SKM-1 treated with dmso at 0.1 percent for 144 hours (cell line): Measurements from ENCODE around the gene MRTFA.
"Not testable (repeated sequence)": the region's sequence is repeated elsewhere in the genome, so short reads cannot be mapped to it uniquely, and the experiment has no call there.

Experiments
- DNase-seq: peaks from one replicate; lab custom pipeline; 2025; ENCODE audit not compliant: unreplicated experiment; lab: John Stamatoyannopoulos, UW

MRTFA gene

DNA sequence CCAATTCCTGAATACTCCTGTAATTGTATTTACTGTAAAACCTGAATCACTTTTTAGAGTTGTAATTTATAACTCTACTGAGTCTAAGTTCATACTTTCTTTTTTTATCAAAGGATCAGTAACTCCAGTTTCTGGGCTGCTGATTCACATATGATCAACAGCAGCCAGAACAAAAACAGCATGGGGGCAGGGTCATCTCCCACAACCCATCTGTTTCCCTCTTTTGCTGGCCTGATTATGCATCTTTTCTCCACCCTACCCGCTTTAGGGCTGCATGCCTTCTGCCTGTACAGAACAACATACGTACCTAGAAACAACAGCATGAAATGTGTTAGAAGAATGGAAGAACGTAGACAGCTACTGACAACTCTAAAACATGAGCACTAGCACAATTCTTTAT, 76.0 kb downstream of the MRTFA start:
- DNase-seq, result no peak

DNA sequence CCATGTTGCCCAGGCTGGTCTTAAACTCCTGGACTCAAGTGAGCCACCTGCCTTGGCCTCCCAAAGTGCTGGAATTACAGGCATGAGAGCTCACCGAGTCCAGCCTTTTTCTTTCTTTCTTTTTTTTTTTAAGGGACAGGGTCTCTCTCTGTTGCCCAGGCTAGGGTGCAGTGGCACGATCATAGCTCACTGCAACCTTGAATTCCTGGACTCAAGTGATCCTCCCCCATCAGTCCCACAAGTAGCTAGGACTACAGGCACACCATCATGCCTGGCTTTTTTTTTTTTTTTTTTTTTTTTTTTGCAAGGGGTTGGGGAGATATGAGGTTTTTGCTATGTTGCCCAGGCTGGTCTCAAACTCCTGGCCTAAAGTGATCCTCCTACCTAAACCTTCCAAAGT, 78.5 kb downstream of the MRTFA start:
- DNase-seq, result no peak

DNA sequence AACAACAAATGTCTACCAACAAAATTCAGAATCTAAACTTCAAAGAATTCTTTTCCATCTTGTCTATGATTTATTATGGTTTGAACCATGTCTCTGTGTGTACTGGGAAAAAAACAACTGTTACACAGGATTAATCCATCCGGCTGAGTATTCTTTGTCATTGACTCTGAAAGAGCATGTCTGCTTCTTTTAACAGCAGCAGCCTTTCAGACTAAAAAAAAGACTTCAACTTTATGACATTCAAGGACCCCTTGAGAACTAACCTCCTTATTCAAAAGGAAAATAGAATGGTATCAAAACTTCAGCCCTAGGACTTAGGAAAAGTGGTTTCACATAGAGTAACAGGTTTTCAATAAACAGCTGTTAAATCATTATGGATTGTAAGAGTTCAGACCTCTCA, 79.9 kb downstream of the MRTFA start:
- DNase-seq, result no peak

DNA sequence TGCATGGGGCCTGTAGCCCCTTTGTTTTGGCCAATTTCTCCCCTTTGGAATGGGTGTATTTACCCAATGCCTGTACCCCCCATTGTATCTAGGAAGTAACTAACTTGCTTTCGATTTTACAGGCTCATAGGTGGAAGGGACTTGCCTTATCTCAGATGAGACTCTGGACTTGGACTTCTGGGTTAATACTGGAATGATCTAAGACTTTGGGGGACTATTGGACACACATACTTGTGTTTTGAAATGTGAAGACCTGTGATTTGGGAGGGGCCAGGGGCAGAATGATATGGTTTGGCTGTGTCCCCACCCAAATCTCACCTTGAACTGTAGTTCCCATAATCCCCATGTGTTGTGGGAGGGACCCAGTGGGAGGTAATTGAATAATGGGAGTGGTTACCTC, 82.5 kb downstream of the MRTFA start:
- DNase-seq, result not testable (repeated sequence)

DNA sequence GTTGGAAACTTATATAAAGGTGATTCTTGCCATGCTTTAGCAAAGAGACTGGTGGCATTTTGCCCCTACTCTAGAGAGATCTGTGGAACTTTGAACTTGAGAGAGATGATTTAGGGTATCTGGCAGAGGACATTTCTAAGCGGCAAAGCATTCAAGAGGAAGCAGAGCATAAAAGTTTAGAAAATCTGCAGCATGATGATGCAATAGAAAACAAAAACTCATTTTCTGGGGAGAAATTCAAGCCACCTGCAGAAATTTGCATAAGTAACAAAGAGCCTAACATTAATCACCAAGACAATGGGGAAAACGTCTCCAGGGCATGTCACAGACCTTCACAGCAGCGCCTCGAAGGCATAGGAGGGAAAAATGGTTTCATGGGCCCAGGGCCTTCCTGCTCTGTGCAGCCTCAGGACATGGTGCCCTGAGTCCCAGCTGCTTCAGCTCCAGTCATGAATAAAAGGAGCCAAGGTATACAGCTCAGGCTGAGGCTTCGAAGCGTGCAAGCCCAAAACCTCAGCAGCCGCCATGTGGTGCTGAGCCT, 83.4 kb downstream of the MRTFA start:
- DNase-seq, result no peak

DNA sequence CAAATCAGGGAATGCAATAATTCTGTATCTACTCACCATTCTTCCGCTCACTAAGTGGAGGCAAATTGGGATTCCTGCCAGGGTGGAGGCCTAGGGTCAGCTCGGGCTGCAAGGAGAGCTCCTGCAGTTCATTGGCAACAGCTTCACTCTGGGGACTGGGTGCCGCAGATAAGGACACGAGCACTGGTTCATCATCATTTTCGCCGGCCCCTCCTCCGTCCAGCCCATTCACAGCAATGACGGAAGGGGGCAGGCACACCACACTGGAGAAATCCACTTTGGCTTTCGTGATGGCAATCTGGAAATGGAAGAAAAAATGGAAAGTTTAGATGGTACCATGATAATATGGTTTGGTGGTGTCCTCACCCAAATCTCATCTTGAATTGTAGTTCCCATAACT, 84.4 kb downstream of the MRTFA start:
- DNase-seq, result no peak

DNA sequence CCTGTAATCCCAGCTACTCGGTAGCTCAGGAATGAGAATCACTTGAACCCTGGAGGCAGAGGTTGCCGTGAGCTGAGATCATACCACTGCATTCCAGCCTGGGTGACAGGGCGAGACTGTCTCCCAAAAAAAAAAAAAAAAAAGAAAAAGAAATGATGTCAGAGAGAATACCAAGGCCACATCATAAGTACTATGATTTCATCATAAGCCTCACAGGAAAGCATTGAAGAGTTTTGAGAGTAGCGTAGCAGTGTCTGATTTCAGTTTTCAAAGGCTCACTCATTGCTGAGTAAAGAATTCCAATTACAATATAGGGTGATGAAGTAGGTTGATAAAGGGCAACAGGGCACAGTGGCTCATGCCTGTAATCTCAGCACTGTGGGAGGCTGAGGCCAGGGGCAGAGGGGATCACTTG, 88.8 kb downstream of the MRTFA start:
- no peak for DNase-seq

DNA sequence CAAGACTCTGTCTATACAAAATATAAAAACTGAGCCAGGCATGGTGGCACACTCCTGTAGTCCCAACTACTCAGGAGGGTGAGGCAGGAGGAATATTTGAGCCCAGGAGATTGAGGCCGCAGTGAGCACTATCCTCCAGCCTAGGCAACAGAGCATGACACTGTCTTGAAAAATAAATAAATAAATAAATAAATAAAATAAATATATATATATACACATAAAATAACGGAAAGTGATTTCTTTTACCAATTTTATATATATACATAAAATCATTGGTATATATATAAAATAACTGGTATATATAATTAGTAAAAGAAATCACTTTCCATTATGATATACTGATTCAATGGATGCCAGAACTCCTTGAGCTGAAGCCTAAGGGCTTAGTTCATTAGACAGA, 91.8 kb downstream of the MRTFA start:
- no peak for DNase-seq

DNA sequence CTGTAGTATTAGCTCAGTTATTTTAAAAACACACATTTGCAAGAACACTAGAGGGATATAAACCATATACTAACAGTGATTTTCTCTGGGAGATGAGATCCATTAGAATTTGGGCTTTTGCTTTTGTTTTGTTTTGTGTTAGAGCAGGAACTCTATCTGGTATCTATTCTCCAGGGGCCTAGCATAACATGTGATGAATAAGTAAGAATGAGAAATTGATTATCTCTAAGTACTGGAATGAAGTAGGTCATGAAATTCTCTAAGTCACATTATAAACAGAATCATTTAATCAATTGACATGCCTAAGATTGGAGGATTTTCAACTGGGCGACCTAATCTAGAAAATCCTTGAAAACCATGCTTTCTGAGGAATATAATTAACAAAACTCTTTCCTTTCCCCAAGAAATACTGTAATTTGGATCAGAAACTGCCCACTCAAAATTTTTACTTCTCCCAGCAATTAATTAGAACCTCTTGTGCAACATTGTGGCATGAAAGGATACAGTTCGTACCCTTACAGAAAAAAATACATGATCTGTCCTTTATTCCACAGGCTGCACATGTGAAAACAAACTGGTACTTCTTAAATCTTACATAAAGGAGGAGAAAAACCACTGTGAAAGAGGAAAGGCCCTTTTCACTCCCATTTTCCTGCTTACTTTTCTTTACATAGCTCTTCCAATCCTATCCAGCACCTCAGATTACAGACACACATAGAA, 93.5 kb downstream of the MRTFA start:
- no peak for DNase-seq

DNA sequence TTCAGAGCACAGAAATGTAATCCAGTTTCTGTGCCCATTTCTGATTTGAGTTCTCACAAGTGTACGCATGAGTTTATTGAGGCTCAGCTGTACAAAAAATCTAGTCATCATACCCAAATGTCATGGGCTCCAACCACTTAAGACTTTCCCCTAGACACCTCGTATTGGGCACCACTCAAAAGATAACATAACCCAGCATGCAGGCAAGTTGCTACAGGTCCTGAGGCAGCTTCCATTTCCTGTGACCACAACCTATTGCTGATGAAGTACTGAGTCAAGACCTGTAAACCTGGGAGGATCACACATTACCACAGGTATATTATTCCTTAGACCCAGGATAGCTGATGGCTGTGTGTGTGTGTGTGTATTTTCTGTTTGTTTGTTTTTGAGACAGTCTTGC, 95.2 kb downstream of the MRTFA start:
- no peak for DNase-seq

DNA sequence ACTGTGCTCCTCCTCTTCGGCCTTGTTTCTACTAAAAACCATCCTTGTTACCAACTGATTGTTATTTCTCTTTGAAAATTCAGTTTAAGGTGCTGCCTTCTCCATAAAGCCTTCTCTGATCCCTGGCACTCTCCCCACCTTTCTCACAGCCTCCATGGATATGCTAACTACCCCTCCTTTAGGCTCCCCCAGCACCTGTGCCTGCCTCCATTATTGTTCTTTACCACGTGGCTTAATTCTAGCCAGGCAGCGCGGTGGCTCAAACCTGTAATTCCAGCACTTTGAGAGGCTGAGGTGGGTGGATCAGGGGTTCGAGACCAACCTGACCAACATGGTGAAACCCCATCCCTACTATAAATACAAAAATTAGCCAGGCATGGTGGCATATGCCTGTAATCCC, 96.3 kb downstream of the MRTFA start:
- DNase-seq, result no peak

DNA sequence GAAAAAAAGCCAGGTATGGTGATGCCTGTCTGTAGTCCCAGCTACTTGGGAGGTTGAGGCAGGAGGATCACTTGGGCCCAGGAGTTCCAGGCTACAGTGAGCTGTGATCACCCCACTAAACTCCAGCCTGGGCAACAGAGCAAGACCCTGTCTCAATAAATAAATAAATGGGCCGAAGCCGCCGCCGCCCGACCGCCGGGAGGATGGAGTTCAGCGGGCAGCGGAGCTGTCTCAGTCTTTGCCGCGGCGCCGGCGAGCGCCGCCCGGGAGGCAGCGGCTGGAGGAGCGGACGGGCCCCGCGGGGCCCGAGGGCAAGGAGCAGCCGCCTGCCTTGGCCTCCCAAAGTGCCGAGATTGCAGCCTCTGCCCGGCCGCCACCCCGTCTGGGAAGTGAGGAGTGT, 100.4 kb downstream of the MRTFA start:
- DNase-seq, result not testable (repeated sequence)

DNA sequence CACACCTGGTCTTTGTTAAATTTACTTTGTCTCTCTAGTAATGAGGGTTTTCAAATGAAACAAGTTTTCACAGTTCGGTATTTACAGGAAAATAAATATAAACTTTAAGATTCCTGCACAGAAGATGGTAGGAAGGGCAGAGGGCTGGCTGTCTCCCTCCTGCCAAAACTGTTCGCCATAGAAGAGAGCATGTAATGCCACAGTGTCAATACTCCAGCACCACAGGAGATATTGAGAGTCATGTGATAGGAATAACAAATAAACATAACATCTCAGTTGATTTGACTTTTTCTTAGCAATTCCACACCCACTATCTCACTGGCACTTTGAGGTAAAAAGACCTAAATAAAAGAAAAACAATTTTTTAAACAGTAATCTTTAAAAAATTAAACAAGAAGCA, 100.9 kb downstream of the MRTFA start:
- no peak for DNase-seq

DNA sequence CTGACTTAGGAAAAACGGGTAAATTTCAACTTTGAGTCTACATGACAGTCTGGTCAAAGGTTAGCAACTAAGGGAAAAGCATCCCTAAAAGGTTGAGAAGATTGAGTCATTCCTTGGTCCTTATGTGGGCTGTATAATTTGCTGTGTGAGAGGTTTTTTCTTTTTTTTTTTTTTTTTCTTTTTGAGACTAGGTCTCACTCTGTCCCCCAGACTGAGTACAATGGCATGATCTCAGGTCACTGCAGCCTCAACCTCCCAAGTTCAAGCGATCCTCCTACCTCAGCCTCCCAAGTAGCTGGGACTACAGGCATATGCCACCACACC, 101.4 kb downstream of the MRTFA start:
- DNase-seq, result no peak

DNA sequence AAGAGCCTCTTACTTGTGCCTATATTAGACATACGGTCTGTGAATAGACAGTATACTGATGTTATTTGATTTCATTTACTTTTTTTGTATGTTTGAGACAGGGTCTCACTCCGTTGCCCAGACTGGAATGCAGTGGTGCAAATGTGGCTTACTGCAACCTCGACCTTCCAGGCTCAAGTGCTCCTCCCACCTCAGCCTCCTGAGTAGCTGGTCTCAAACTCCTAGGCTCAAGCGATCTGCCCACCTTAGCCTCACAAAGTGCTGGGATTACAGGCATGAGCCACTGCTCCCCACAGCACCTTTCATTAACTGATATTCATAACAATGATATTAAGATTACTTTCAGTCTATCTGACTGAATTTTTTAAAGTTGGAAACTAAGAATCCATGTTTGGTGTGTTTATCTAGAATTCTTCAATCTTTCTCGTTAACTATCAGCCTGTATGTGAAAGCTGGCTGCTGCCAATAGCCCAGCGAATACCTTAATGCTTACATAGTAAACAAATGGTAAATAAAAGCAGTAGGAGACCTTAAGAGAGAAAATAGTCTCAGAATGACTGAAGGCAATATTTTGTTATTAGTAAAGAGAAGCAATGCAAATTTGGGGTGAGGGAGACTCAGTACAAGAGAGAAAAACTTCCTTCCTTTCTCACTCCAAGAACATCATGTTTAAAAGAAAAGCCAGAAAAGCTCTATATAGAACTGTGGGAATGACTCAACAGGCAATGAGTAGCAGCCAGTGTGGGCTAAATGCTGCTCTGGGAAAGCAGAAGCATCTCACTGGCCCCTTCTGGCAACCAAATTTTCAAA, 101.9 kb downstream of the MRTFA start:
- peak; percentile 17 for DNase-seq

DNA sequence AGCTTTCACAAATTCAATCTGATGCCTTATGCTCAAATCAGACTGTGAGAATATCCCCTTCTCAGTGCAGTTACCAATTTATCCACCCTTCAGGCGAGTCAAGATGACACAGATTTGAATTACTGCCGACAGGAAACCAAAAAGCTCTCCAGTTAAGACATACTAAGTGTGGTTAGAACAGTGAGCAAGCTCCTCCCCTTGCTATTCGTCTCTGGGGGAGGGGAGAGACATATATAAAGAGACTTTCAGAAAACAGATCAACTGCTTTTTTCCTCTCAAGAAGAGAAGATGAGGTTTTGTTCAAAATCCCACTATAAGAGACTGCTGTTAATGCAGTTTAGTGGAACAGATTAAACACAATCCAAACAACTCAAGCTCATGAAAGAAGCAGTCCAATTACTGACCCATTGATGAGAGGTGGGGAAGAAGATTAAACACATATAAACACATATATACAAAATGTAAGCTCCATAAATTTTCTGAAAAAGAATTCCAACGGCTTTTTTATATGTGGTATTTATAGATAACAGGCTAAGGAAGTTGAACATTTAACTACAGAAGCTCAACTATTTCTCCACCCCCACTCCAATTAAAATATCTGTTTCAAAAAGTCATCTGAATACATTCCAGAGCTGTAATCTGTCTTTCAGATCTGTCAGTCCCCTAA, 102.7 kb downstream of the MRTFA start:
- peak; percentile 71 for DNase-seq

DNA sequence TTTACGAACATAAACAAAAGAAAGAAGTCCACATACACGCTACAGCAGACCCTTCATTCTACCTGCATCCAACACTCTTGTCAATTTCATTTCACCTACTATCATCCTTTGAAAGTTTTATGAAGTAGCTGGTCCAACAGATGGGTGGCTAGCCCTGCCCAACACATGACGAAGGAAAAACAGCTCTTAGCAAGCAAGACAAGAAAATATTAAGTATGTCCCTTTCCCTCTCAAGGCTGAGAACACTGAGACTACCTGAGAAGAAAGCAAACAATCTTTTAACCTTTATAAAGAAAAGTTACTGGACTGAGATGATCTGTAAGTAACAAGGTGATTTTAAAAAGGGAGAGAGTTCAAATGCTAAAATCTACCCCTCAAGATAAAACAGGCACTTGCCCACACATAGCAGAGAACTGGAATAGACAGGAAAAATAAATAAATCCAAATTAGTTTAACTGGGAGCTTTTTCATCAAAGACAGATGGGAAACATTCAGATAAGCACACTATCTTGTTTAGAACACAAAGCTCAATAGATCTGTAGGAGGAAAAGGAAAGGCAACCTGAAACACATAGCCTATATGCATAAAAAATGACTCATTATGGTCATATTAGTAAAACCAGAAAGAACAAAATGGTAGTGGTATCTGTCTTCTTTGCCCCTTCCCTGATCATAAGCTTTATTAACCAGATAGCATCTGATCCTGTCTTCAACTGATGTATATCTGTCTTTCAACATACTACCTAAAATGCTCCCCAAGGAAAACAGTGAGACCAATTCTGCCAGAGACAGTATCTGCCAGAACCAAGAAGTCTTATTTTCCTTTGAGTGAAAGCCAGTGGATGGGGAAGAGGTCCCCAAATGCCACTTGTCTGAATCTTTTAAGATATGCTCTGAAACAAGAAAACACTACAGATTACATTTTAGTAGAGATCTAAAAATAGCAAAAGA, 104.3 kb downstream of the MRTFA start:
- DNase-seq, result no peak

DNA sequence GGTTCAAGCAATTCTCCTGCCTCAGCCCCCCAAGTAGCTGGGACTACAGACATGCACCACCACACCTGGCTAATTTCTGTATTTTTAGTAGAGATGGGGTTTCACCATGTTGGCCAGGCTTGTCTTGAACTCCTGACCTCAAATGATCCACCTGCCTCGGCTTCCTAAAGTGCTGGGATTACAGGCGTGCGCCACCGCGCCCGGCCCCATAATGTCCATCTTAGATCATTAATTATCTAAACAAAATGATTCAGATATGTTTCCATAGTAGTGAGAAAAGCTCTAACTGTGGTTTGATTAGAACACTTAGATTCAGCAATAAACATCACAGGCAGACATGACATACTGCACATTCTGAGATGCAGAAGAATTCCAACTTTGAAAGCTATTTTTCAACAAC, 106.1 kb downstream of the MRTFA start:
- not testable (repeated sequence) for DNase-seq

DNA sequence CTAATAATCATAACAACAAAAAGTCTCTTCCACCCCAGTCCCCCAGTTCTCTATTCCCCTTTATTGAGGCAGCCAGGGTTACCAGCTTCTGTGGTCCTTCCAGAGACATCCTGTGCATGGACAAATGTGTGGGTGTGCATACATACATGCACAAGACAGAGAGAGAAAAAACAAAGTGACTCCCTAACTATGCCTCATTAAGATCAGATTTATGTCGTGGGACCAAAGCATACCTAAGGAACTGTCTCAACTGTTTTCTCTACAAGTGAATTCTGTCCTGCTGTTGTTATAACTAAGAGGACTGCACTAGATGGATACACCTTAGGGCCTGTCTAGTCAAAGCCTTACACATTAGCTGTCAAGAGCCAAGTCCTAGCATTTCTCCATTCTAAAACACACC, 106.7 kb downstream of the MRTFA start:
- DNase-seq, result no peak

DNA sequence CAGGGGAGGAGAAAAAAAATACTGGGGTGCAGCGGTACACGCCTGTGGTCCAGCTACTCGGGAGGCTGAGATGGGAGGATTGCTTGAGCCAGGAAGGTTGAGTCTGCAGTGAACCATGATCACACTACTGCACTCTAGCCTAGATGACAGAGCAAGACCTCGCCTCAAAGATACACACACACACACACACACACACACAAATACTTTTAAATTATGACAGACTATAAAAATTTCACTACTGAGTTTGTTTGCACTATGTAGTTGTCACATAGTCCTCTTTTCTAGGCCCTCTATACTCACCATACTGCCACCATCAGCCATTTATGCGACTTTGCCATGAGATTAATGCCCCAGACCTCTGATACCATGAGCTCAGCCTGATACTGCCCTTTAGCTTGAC, 109.6 kb downstream of the MRTFA start:
- no peak for DNase-seq
